HepG2 (cell line): Measurements from ENCODE around the gene NLRP12. TPM values are rescaled to one million over a fixed set of nuclear protein-coding genes. Genes with fewer than 3 reads are reported as not detected.

Experiments used
- ATAC-seq: fragments of 200-7000 bp; cut with Tn5 transposase; 3 replicates; pipeline ENCODE4 v1.9.1; 2020; ENCODE audit warnings: mild to moderate bottlenecking, moderate library complexity
- BruUV-seq: library from RNA; stranded (reverse); fragments of 400-500 nt; replicated peaks from 2 replicates; lab custom pipeline; 2021; lab: Mats Ljungman, UMichigan
- CTCF ChIA-PET: fragments of 300-600 bp; formaldehyde crosslinking; extraction: SDS; loops from one replicate; lab custom pipeline; 2021; ENCODE audit warnings: low total read pairs, inconsistent platforms, low intra/inter-chr PET ratio; lab: Yijun Ruan, JAX
- POLR2A ChIA-PET: fragments of 350-600 bp; sonication (Branson Sonifier 250); formaldehyde crosslinking; loops from one replicate; lab custom pipeline; 2020; ENCODE audit warnings: antibody characterized with exemption, inconsistent platforms; lab: Yijun Ruan, JAX
- DNase-seq: peaks from one replicate; pipeline ENCODE4 v3.0.0-alpha.2; 2015; ENCODE audit warnings: low spot score
- FAIRE-seq: peaks from 3 replicates; lab custom pipeline; 2011; peaks lifted over from hg19 to GRCh38; lab: Jason Lieb, UNC
- H2AFZ ChIP-seq: one replicate; pipeline ENCODE4 v1.6.1; 2011; ENCODE audit warnings: low read length, inconsistent platforms
- H3K27ac ChIP-seq: fragments of 300-600 bp; 3 replicates; pipeline ENCODE4 v1.8.0; 2011; ENCODE audit warnings: mixed run types, mild to moderate bottlenecking, mixed read lengths, low read length, inconsistent platforms; ENCODE audit not compliant: insufficient read depth; ENCODE audit errors: extremely low read length
- H3K27me3 ChIP-seq, 2 experiments: fragments of 200-600 bp in 1 of 2; 2 replicates in 1 of 2; 3 replicates in 1 of 2; pipeline versions ENCODE4 v1.6.0 to v1.8.0; 2011; ENCODE audit warnings: low read length in 2 of 2, mild to moderate bottlenecking in 2 of 2, moderate library complexity in 2 of 2, inconsistent platforms in 1 of 2; ENCODE audit not compliant: insufficient read depth in 2 of 2, control insufficient read depth in 1 of 2
- H3K36me3 ChIP-seq, 2 experiments: fragments of 200-600 bp in 1 of 2; replicated peaks in 1 of 2; 2 replicates in 1 of 2; 3 replicates in 1 of 2; pipeline versions ENCODE4 v1.5.1 to v1.8.0; 2011; ENCODE audit warnings: low read length in 2 of 2, inconsistent platforms in 1 of 2; ENCODE audit not compliant: insufficient read depth in 2 of 2, control insufficient read depth in 1 of 2
- H3K4me1 ChIP-seq: 2 replicates; pipeline ENCODE4 v1.5.1; 2012; ENCODE audit warnings: low read length, inconsistent platforms; ENCODE audit not compliant: insufficient read depth
- H3K4me2 ChIP-seq: 2 replicates; pipeline ENCODE4 v1.6.0; 2011; ENCODE audit warnings: low read depth, low read length, inconsistent platforms
- H3K4me3 ChIP-seq, 3 experiments: fragments of 200-600 bp in 1 of 3; sonication (generic), shearing (Covaris generic) in 1 of 3; replicated peaks in 1 of 3; 2 replicates each; pipeline ENCODE4 v1.5.1; 2011 to 2016; ENCODE audit warnings: low read length in 3 of 3, inconsistent platforms in 2 of 3, low read depth in 2 of 3, mild to moderate bottlenecking in 2 of 3, control low read depth in 1 of 3, mixed read lengths in 1 of 3; ENCODE audit not compliant: insufficient read depth in 1 of 3
- H3K79me2 ChIP-seq: one replicate; pipeline ENCODE4 v1.6.1; 2011; ENCODE audit warnings: low read length, inconsistent platforms; ENCODE audit not compliant: insufficient read depth
- H3K9ac ChIP-seq: 2 replicates; pipeline ENCODE4 v1.6.0; 2011; ENCODE audit warnings: mild to moderate bottlenecking, low read depth, low read length, inconsistent platforms; ENCODE audit not compliant: insufficient read depth
- H3K9me3 ChIP-seq: 2 replicates; pipeline ENCODE4 v1.5.1; 2012; ENCODE audit warnings: mild to moderate bottlenecking, low read length
- H4K20me1 ChIP-seq: 2 replicates; pipeline ENCODE4 v1.6.0; 2011; ENCODE audit warnings: inconsistent platforms, mild to moderate bottlenecking, low read length, moderate library complexity; ENCODE audit not compliant: insufficient read depth
- ARID3A ChIP-seq: IDR thresholded peaks from 2 replicates; pipeline ENCODE4 v1.6.1; 2012; ENCODE audit warnings: low read depth, low read length, improper control_type of control experiment
- ARNT2 ChIP-seq: sonication (generic); formaldehyde crosslinking; IDR thresholded peaks from 2 replicates; pipeline ENCODE4 v1.8.0; 2022; ENCODE audit warnings: mild to moderate bottlenecking, low read depth, missing genetic modification reagents, moderate library complexity
- PPARG ChIP-seq: conservative IDR thresholded peaks from 2 replicates; pipeline ENCODE4 v1.6.1; 2016; ENCODE audit warnings: missing biosample characterization, missing genetic modification reagents
- ZBTB7A ChIP-seq: sonication (generic); formaldehyde crosslinking; IDR thresholded peaks from 2 replicates; pipeline ENCODE4 v1.8.0; 2022; ENCODE audit warnings: mild to moderate bottlenecking, missing genetic modification reagents
- ZC3H13 ChIP-seq: sonication (generic); formaldehyde crosslinking; IDR thresholded peaks from 2 replicates; pipeline ENCODE4 v1.8.1; 2023; ENCODE audit warnings: mild to moderate bottlenecking, missing genetic modification reagents, moderate library complexity
- ZNF367 ChIP-seq: sonication (generic); formaldehyde crosslinking; IDR thresholded peaks from 2 replicates; pipeline ENCODE4 v1.4.0; 2020; ENCODE audit warnings: missing genetic modification reagents, borderline replicate concordance
- ZNF775 ChIP-seq: sonication (generic); formaldehyde crosslinking; IDR thresholded peaks from 2 replicates; pipeline ENCODE4 v1.4.0; 2020; ENCODE audit warnings: missing genetic modification reagents, mild to moderate bottlenecking, moderate library complexity, borderline replicate concordance
- ZNF878 ChIP-seq: sonication (generic); formaldehyde crosslinking; IDR thresholded peaks from 2 replicates; pipeline ENCODE4 v1.8.1; 2023; ENCODE audit warnings: mild to moderate bottlenecking, missing genetic modification reagents, moderate library complexity
- WGBS: methylation state at CpG from one replicate; pipeline ENCODE4 v1.1.6; 2017; ENCODE audit warnings: low lambda C conversion rate; 5-methylcytosine and 5-hydroxymethylcytosine counted together
- in situ Hi-C: cut with HindIII; loops from 2 replicates; pipeline ENCODE4 v1.10.0; 2017; ENCODE audit warnings: low pct_unique_long_range_greater_than_20kb; ENCODE audit not compliant: extremely low pct_ligation_motif_present
- intact Hi-C: fragments of 100-400 bp; cut with micrococcal nuclease; formaldehyde crosslinking; loops from one replicate; pipeline ENCODE4 v1.10.0; 2022; ENCODE audit not compliant: unreplicated experiment
- polyA plus RNA-seq, 8 experiments: library from polyadenylated mRNA; depleted of rRNA in 3 of 8; stranded (reverse) in 7 of 8; unstranded in 1 of 8; fragments of >200 nt; fragmentation: Illumina TruSeq in 4 of 8; extraction: Trizol in 4 of 8; gene quantifications; 2 replicates each; pipeline versions ENCODE4 v1.2.1 to v1.2.3, GENCODE V29; 2011 to 2016; ENCODE audit warnings: low read depth in 4 of 8, missing spikeins in 1 of 8, mixed read lengths in 1 of 8; ENCODE audit not compliant: insufficient read depth in 1 of 8
- total RNA-seq, 5 experiments: library from RNA; depleted of rRNA; stranded (reverse); fragments of >200 nt; fragmentation: Illumina TruSeq; extraction: Trizol; gene quantifications; 2 replicates each; pipeline ENCODE4 v1.2.3, GENCODE V29; 2016; ENCODE audit warnings: low read depth in 1 of 5
- TF ChIP-seq, protein P1 (sequence below): sonication (generic); formaldehyde crosslinking; IDR thresholded peaks from 2 replicates; pipeline ENCODE4 v1.4.0; 2020; ENCODE audit warnings: missing genetic modification reagents

The NLRP12 gene
- total and polyA plus RNA-seq, 2 of the 13 experiments (the other 11 are each of a cell fraction or from before 2014, with no cell fraction given), result 0.15 to 0.20 TPM

- BruUV-seq, result no TSS peak
- TF ChIP-seq ZC3H13 (CRISPR knock-in tag), result no peak
- TF ChIP-seq ZNF775, result no peak
- TF ChIP-seq ZNF878, result no peak
- TF ChIP-seq ARID3A, result no peak
- no peak for TF ChIP-seq ZNF367
- TF ChIP-seq PPARG (CRISPR knock-in tag), result no peak
- no peak for TF ChIP-seq ARNT2 (CRISPR knock-in tag)
- TF ChIP-seq, protein P1, sequence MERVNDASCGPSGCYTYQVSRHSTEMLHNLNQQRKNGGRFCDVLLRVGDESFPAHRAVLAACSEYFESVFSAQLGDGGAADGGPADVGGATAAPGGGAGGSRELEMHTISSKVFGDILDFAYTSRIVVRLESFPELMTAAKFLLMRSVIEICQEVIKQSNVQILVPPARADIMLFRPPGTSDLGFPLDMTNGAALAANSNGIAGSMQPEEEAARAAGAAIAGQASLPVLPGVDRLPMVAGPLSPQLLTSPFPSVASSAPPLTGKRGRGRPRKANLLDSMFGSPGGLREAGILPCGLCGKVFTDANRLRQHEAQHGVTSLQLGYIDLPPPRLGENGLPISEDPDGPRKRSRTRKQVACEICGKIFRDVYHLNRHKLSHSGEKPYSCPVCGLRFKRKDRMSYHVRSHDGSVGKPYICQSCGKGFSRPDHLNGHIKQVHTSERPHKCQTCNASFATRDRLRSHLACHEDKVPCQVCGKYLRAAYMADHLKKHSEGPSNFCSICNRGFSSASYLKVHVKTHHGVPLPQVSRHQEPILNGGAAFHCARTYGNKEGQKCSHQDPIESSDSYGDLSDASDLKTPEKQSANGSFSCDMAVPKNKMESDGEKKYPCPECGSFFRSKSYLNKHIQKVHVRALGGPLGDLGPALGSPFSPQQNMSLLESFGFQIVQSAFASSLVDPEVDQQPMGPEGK, result no peak
- TF ChIP-seq ZBTB7A (CRISPR knock-in tag), result no peak
- WGBS, result 84% methylated on average over 15 of the region's 15 CpGs
- no peak for FAIRE-seq
- Histone ChIP-seq H3K27ac (no peak overlapping the region), H3K9me3 (no peaks in the 10 kb centered on the region), H4K20me1 (no peaks in the 10 kb centered on the region), H3K4me2 (no peak overlapping the region), H3K79me2 (no peaks in the 10 kb centered on the region), H3K9ac (no peak overlapping the region), H2AFZ (no peak overlapping the region), H3K36me3 (no peaks in the 10 kb centered on the region), H3K4me3 (no peak overlapping the region), H3K4me1 (peaks cover 27% of the 10 kb centered on the region), H3K27me3 (no peaks in the 10 kb centered on the region)
- ATAC-seq, result no peak
- ChIA-PET CTCF (no interaction called here), POLR2A (no interaction called here)
- DNase-seq, result no peak
- intact Hi-C loops (no loop called here), in situ Hi-C loops (no loop called here)
Observed at GRCh38 chr19:53787266-53787665, 36.8 kb downstream of the NLRP12 start.
